Measurements from ENCODE around the gene RPL22.

Gene RPL22

DNA sequence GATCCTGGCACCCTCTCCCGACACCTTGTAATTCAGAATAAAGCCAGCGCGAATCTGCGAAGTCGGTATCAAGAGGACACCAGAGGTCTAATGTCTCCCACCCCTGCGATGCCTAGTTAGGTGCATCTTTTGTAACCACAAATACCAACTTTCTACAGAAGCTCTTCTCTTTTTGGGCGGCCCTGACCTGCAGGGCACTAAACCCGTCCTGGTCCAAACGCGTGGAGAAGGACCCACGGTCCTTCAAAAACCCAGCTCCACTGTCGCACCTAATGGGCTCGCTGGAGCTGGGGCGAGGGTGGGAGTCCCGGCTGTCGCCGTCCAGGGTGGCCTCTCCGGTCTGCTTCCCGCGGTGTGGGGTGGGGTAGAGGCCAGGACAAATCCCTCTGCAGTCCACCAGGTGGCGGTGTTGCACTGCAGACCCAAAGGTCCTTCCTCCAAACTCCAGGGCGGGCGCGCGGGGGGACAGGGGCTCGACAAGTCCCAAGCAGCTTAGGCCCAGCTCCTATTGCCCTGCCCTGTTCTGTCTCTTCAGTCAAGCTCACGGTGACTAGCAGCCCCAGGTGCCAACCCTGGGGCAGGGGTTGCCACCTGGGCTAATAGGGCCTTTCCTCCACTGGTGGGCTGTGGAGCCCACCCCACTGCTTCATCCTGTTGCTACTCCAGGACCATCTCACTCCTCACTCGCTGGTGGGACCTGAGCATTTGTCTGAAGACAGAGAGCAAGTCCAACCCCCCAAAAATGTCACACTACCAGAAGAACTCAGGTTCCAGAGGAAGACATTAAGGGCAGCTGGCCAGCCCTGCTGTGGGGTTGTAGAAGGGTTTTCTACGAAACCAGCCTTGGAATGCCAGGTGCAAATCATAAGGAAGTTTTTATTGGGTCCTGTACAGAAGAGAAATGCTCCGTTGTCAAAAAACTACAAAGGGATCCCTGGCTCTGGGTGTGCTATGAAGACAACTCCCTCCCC lies 47.4 kb upstream of the RPL22 start:
- TF ChIP-seq, protein P1, sequence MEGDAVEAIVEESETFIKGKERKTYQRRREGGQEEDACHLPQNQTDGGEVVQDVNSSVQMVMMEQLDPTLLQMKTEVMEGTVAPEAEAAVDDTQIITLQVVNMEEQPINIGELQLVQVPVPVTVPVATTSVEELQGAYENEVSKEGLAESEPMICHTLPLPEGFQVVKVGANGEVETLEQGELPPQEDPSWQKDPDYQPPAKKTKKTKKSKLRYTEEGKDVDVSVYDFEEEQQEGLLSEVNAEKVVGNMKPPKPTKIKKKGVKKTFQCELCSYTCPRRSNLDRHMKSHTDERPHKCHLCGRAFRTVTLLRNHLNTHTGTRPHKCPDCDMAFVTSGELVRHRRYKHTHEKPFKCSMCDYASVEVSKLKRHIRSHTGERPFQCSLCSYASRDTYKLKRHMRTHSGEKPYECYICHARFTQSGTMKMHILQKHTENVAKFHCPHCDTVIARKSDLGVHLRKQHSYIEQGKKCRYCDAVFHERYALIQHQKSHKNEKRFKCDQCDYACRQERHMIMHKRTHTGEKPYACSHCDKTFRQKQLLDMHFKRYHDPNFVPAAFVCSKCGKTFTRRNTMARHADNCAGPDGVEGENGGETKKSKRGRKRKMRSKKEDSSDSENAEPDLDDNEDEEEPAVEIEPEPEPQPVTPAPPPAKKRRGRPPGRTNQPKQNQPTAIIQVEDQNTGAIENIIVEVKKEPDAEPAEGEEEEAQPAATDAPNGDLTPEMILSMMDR (IDR thresholded peaks at IDR 0.05; ENCODE audit: low read depth, low read length, poor library complexity, severe bottlenecking): peak; percentile 94
- TF ChIP-seq EZH2phosphoT487 (IDR thresholded peaks at IDR 0.05; ENCODE audit: borderline replicate concordance, low read length): no peak

DNA sequence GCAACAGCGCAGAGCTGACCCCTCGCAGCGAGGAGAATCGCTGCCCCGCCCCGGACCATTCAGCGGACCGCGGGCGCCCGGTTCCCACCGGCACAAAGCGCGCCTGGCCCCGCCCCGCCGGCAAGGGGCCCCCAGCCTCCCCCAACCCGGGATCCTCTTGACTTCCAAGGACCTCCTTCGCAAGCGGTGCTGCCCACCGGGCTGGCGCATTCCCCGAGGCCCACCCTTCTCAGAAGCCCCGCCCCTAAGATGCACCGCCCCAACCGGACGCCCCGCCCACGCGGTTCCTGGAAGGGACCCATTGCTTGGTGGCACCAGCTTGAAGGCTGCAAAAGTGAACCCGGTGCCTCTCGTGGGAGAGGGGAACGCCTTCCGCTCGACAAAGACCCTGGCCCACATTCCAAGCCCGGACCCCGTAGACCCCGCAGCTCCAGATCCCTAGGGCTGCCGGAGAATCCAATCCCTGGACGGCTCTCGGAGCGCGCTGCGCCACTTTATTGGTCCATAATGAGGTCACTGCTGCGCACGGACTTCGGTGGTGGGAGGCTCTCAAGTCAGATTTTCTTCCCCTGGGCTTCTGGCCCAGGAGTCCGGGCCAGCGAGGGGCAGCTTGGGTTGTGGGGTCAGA lies 46.6 kb upstream of the RPL22 start:
- peaks cover 6% of the 10 kb centered on the region; the same call in 1 of the 2 replicates for H4K20me1 ChIP-seq (ENCODE audit: control insufficient read depth, insufficient read depth, low read depth, low read length)
- H3K27me3 ChIP-seq (ENCODE audit: control insufficient read depth, low read length): peaks cover 50% of the 10 kb centered on the region
- H3K79me2 ChIP-seq (ENCODE audit: control insufficient read depth, low read length): no peaks in the 10 kb centered on the region
- H3K4me3 ChIP-seq (ENCODE audit: low read length): no peak overlapping the region
- no peaks in the 10 kb centered on the region for H3K36me3 ChIP-seq (ENCODE audit: control insufficient read depth, low read length)
- TF ChIP-seq, protein P1 (IDR thresholded peaks at IDR 0.05; ENCODE audit: low read depth, low read length, poor library complexity, severe bottlenecking): no peak
- no peak for TF ChIP-seq EZH2phosphoT487 (IDR thresholded peaks at IDR 0.05; ENCODE audit: borderline replicate concordance, low read length)
- peaks cover 3% of the 10 kb centered on the region; the same call in 1 of the 2 replicates for H3F3A ChIP-seq (ENCODE audit: control insufficient read depth, insufficient read depth)
- H3K9me3 ChIP-seq (ENCODE audit: control insufficient read depth, insufficient read depth, low read length): no peaks in the 10 kb centered on the region
- H3K27ac ChIP-seq (ENCODE audit: low read depth, low read length): no peak overlapping the region
- no peaks in the 10 kb centered on the region for H3K9me2 ChIP-seq (replicated peaks; ENCODE audit: control insufficient read depth, low read length)
- H3K4me2 ChIP-seq (ENCODE audit: low read length): no peak overlapping the region; the same call in 1 of the 2 replicates
- peaks cover 12% of the 10 kb centered on the region; the same call in 1 of the 2 replicates for H3K4me1 ChIP-seq (ENCODE audit: control insufficient read depth, low read length)

More for the DNA sequence above, 47.4 kb upstream of the RPL22 start:
- no peaks in the 10 kb centered on the region for H3K36me3 ChIP-seq (ENCODE audit: control insufficient read depth, low read length)
- H3K4me3 ChIP-seq (ENCODE audit: low read length): no peak overlapping the region
- H3K9me3 ChIP-seq (ENCODE audit: control insufficient read depth, insufficient read depth, low read length): no peaks in the 10 kb centered on the region
- no peaks in the 10 kb centered on the region for H3K79me2 ChIP-seq (ENCODE audit: control insufficient read depth, low read length)
- no peak overlapping the region for H3K27ac ChIP-seq (ENCODE audit: low read depth, low read length)
- peaks cover 6% of the 10 kb centered on the region; the same call in 1 of the 2 replicates for H4K20me1 ChIP-seq (ENCODE audit: control insufficient read depth, insufficient read depth, low read depth, low read length)
- H3K4me2 ChIP-seq (ENCODE audit: low read length): no peak overlapping the region
- H3F3A ChIP-seq (ENCODE audit: control insufficient read depth, insufficient read depth): peaks cover 3% of the 10 kb centered on the region; the same call in 1 of the 2 replicates
- H3K4me1 ChIP-seq (ENCODE audit: control insufficient read depth, low read length): peaks cover 12% of the 10 kb centered on the region; the same call in 1 of the 2 replicates
- no peaks in the 10 kb centered on the region for H3K9me2 ChIP-seq (replicated peaks; ENCODE audit: control insufficient read depth, low read length)
- peaks cover 42% of the 10 kb centered on the region for H3K27me3 ChIP-seq (ENCODE audit: control insufficient read depth, low read length)

DNA sequence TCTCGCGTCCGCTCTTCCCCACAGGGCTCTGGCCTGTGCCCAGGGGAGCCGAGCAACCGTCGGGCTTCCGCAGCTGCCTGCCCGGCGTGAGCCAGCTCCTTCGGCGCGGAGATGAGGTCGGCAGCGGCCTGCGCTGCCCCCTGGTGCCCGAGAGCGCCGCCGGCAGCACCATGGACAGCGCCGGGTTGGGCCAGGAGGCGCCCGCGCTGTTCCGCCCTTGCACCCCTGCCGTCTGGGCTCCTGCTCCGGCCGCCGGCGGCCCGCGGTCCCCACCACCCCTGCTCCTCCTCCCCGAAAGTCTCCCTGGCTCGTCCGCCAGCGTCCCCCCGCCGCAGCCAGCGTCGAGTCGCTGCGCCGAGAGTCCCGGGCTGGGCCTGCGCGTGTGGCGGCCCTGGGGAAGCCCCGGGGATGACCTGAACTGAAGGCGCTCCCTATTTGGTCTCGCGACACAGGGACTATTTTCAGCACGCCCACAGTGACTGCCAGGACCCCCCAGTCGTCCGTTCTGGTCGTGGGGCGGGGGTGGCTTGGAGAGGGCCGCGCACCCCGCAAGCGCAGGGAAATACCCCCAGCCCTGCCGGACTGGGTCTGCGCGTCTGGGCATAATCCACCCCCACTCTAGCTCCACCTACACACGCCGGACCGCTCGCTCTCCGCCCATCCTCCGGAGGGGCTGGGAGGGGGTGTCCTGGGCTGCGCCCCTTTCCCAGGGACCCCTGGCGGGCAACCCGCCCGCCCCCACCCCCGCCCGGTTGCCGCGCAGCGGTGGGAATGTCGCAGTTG lies 45.9 kb upstream of the RPL22 start:
- no peak overlapping the region; the same call in 1 of the 2 replicates for H3K4me2 ChIP-seq (ENCODE audit: low read length)
- peak; percentile 53; the same call in 1 of the 2 replicates for TF ChIP-seq EZH2phosphoT487 (IDR thresholded peaks at IDR 0.05; ENCODE audit: borderline replicate concordance, low read length)
- TF ChIP-seq, protein P1 (IDR thresholded peaks at IDR 0.05; ENCODE audit: low read depth, low read length, poor library complexity, severe bottlenecking): peak; percentile 67
- no peak overlapping the region for H3K4me3 ChIP-seq (ENCODE audit: low read length)
- H3K27me3 ChIP-seq (ENCODE audit: control insufficient read depth, low read length): peaks cover 56% of the 10 kb centered on the region
- H3K9me3 ChIP-seq (ENCODE audit: control insufficient read depth, insufficient read depth, low read length): no peaks in the 10 kb centered on the region
- H3K79me2 ChIP-seq (ENCODE audit: control insufficient read depth, low read length): no peaks in the 10 kb centered on the region
- peaks cover 12% of the 10 kb centered on the region; the same call in 1 of the 2 replicates for H3K4me1 ChIP-seq (ENCODE audit: control insufficient read depth, low read length)
- no peaks in the 10 kb centered on the region for H3K36me3 ChIP-seq (ENCODE audit: control insufficient read depth, low read length)
- H3F3A ChIP-seq (ENCODE audit: control insufficient read depth, insufficient read depth): peaks cover 3% of the 10 kb centered on the region; the same call in 1 of the 2 replicates
- H4K20me1 ChIP-seq (ENCODE audit: control insufficient read depth, insufficient read depth, low read depth, low read length): peaks cover 6% of the 10 kb centered on the region; the same call in 1 of the 2 replicates
- H3K9me2 ChIP-seq (replicated peaks; ENCODE audit: control insufficient read depth, low read length): no peaks in the 10 kb centered on the region
- H3K27ac ChIP-seq (ENCODE audit: low read depth, low read length): no peak overlapping the region

Data from DOHH2 (cell line).